ENCODE results near the gene RABGAP1L.
A peak's percentile ranks its signal among the peaks of the same experiment; 100 is the strongest.
"Not testable (repeated sequence)": the region's sequence is repeated elsewhere in the genome, so short reads cannot be mapped to it uniquely, and the experiment has no call there.

The RABGAP1L gene

DNA sequence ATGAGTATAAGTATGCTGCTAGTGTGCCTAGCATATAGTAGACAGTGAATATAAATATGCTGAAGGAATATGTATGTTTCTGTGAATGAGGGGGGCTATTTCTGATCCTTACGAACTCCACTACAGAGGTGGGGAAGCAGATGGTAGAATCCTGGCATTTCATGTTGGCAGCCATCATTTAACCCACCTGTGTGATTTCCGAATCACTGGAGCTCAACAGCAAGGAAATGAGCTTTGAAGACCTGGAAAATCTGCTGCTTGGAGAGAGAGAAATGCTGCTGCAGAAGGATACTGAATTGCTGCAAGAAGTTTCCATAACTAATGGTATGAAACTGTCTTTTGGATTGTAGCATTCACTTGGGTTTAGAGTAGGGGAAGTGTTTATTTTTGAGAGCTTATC lies 83.5 kb downstream of the RABGAP1L start:
- DNase-seq (ENCODE audit: low spot score in 2 of 2) (no peak), ATAC-seq (replicated peaks; ENCODE audit: extremely low read depth, poor library complexity, severe bottlenecking) (no peak)
- Mint-ChIP-seq H3K27me3 (no peaks in the 10 kb centered on the region), H3K9me3 (no peaks in the 10 kb centered on the region), H3K4me1 (peaks cover 13% of the 10 kb centered on the region), H3K27ac (ENCODE audit: low read depth) (no peak overlapping the region), H3K4me3 (no peak overlapping the region), H3K36me3 (ENCODE audit: insufficient read depth) (peaks cover 32% of the 10 kb centered on the region)

DNA sequence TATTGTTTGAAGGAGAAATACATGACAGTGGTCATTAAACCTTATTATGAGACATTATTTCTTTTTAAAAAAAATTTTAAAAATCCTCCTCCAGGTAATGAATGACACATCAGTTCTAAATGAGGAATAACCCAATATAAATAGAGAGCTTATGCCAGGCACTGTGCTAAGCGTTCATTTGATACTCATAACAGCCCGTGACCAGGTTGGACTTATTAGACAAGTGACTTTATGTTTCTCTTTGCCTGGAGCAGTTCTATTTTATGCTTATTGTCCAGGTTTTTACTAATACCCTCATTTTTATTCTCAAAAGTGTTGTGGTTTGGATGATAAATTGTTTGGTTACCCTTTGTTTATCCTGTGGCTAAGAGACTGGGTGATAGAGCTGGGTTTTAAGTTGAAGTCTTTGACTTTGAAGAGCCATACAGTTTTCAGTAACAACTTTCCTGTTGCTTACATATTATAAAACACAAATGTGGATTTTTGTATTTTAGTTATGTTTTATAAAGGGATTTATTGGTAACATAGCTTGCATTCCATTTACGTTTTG lies 84.2 kb downstream of the RABGAP1L start:
- ATAC-seq (replicated peaks; ENCODE audit: extremely low read depth, poor library complexity, severe bottlenecking) (no peak), DNase-seq (ENCODE audit: low spot score in 2 of 2) (no peak)
- Mint-ChIP-seq H3K27ac (ENCODE audit: low read depth) (no peak overlapping the region), H3K4me3 (no peak overlapping the region), H3K9me3 (no peaks in the 10 kb centered on the region), H3K4me1 (peaks cover 13% of the 10 kb centered on the region), H3K27me3 (no peaks in the 10 kb centered on the region), H3K36me3 (ENCODE audit: insufficient read depth) (peaks cover 32% of the 10 kb centered on the region)

DNA sequence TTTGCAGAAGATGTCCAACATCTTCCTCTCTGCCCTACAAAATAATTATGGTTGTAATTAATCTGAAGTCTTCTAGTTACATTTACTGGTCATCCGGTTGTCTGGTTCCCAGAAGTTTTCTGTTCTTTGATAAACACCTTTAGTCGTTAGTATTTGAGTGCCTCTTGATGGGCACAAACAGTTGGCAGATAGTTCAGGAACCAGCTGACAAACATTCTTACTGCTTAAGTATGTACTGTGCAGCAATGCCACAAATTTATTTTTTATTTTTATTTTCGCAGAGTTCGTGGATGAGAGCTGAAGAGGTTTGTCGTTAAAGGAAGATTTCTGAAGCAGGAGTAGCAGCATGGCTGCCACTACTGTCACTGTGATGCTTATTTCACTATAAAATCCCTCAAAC lies 84.7 kb downstream of the RABGAP1L start:
- ATAC-seq (replicated peaks; ENCODE audit: extremely low read depth, poor library complexity, severe bottlenecking) (no peak), DNase-seq (ENCODE audit: low spot score in 2 of 2) (no peak)
- Mint-ChIP-seq H3K27ac (ENCODE audit: low read depth) (no peak overlapping the region), H3K36me3 (ENCODE audit: insufficient read depth) (peaks cover 32% of the 10 kb centered on the region), H3K4me1 (peaks cover 11% of the 10 kb centered on the region), H3K9me3 (no peaks in the 10 kb centered on the region), H3K27me3 (no peaks in the 10 kb centered on the region), H3K4me3 (no peak overlapping the region)

DNA sequence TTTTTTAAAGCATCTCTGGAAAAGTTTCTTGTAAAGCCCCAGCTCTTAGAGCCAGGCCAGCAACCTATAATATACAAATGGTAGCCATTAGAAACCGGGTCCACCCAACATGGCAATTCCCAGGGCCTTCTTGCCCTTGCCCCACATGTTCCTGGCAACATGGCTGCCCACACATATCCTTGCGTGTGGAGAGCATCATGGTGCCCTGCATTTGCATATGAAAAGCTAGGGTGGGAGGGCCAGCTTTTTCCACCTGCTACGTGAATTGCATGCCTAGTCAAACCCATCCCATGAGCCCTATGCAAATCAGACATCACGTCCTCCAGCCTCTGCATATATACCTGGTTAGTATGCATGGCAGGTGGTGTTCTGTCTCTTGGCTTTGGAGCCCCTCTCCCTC lies 88.2 kb downstream of the RABGAP1L start:
- H3K9me3 Mint-ChIP-seq = no peaks in the 10 kb centered on the region
- no peak overlapping the region for H3K27ac Mint-ChIP-seq (ENCODE audit: low read depth)
- DNase-seq (ENCODE audit: low spot score in 2 of 2) = no peak
- peaks cover 6% of the 10 kb centered on the region for H3K4me1 Mint-ChIP-seq
- no peaks in the 10 kb centered on the region for H3K27me3 Mint-ChIP-seq
- H3K36me3 Mint-ChIP-seq (ENCODE audit: insufficient read depth) = peaks cover 29% of the 10 kb centered on the region
- ATAC-seq (replicated peaks; ENCODE audit: extremely low read depth, poor library complexity, severe bottlenecking) = no peak
- H3K4me3 Mint-ChIP-seq = no peak overlapping the region

DNA sequence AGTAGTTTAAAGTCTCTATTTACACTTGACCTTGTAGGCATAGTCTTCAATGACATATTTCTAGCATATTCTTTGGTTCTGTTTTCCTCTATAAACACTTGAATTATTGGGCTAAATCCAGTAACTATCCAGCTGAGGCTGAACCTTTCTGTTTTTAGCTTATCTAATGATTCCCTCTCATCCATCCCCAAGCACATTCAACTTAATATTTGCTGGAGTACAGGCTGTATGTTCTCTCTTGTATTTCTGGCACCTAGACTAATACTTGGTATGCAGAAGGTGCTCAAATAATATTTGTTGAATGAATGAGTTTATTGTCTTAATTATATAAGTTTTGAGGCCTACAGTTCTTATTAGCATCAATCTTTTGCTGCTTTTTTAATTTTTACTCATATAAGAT lies 88.7 kb downstream of the RABGAP1L start:
- Mint-ChIP-seq H3K4me3 (no peak overlapping the region), H3K9me3 (no peaks in the 10 kb centered on the region), H3K4me1 (peaks cover 2% of the 10 kb centered on the region), H3K27ac (ENCODE audit: low read depth) (peak overlapping the region; percentile 12), H3K27me3 (no peaks in the 10 kb centered on the region), H3K36me3 (ENCODE audit: insufficient read depth) (peaks cover 27% of the 10 kb centered on the region)
- DNase-seq (ENCODE audit: low spot score in 2 of 2) (no peak), ATAC-seq (replicated peaks; ENCODE audit: extremely low read depth, poor library complexity, severe bottlenecking) (no peak)

DNA sequence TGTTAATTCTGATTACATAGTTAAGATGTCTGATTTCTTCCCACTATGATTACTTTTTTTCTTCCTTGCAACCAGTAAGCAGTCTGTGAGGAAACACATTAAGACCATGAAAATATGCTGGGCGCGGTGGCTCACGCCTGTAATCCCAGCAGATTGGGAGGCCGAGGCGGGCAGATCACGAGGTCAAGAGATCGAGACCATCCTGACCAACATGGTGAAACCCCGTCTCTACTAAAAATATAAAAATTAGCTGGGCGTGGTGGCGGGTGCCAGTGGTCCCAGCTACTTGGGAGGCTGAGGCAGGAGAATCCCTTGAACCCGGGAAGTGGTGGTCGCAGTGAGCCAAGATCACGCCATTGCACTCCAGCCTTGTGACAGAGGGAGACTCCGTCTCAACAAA lies 97.1 kb downstream of the RABGAP1L start:
- H3K27ac Mint-ChIP-seq (ENCODE audit: low read depth); H3K9me3 Mint-ChIP-seq; H3K27me3 Mint-ChIP-seq; H3K4me3 Mint-ChIP-seq; H3K4me1 Mint-ChIP-seq; DNase-seq (ENCODE audit: low spot score in 2 of 2); ATAC-seq (replicated peaks; ENCODE audit: extremely low read depth, poor library complexity, severe bottlenecking): not testable (repeated sequence)
- peaks cover 13% of the 10 kb centered on the region for H3K36me3 Mint-ChIP-seq (ENCODE audit: insufficient read depth)

DNA sequence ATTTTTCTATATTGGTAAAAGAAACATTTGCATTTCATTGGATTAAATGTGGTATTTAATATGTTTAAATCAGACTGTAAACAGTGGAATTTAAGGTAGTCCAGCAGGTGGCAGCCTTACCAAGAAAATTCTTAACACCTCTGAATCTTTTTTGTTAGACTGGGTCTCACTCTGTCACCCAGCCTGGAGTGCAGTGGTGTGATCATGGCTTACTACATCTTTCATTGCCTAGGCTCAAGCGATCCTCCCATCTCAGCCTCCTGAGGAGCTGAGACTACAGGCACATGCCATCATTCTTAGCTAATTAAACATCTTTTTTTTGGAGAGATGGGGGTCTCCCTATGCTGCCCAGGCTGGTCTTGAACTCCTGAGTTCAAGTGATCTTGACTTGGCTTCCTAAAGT lies 98.8 kb downstream of the RABGAP1L start:
- H3K4me1 Mint-ChIP-seq = no peaks in the 10 kb centered on the region
- DNase-seq (ENCODE audit: low spot score in 2 of 2) (peak in 1 of 2 donors; percentile 18), ATAC-seq (replicated peaks; ENCODE audit: extremely low read depth, poor library complexity, severe bottlenecking) (no peak)
- H3K27me3 Mint-ChIP-seq = no peaks in the 10 kb centered on the region
- no peak overlapping the region for H3K27ac Mint-ChIP-seq (ENCODE audit: low read depth)
- H3K36me3 Mint-ChIP-seq (ENCODE audit: insufficient read depth) = peaks cover 11% of the 10 kb centered on the region
- no peak overlapping the region for H3K4me3 Mint-ChIP-seq
- H3K9me3 Mint-ChIP-seq = no peaks in the 10 kb centered on the region

DNA sequence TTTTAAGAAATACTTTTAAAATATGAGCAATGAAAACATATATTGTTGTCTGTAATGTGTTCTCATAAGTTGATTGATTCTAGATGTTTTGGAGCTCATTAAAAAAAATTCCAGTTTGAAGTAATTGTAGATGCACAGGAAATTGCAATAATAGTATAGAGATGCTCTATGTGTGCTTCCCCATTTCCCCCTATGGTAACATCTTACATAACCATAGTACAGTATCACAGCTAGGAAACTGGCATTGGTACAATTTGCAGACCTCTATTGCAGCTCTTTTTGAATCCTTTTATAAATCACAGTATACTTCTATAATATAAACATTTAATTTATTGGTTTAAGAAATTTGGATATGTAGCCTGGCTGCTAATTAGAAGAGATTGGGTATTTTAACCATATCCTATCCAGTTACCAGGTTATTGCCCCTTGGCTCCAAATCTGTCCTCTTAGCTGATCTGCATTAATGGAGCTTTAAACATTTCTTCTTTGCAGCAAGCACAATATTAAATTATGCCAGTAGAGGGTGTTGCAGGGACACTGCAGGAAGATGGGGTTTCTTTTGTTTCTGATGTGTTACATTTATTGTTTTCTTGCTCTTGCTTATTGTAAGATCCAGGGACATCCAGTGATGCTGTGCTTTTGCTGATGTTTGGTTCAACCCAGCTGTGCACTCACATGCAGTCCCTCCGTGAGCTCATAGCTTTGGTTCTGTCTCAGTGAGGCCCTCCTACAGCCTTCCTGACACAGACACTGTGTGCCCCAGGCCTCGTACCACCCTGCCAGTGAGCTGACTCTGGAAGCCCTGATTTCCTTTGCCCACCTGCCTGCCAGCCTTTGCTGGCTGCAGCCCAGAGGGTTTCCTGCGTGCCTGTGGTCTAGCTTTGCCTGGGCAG lies 103.3 kb downstream of the RABGAP1L start:
- no peaks in the 10 kb centered on the region for H3K4me1 Mint-ChIP-seq

DNA sequence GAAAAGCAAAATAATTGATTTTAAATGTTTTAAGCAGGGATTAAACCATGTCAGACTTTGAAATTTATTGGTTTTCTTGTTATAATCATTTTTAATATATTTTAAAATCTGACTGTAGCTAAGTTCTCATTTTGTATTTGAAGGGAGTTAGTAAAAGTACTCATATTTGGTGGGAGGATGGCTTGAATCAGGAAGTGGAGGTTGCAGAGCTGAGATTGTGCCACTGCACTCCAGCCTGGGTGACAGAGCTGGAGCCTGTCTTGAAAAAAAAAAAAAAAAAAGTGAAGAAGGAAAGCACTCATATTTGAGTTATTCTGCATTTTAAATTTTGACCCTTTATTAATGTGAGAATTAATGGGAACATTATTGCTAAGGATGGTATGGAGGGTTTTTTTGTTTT lies 106.0 kb downstream of the RABGAP1L start:
- DNase-seq (ENCODE audit: low spot score in 2 of 2) (no peak), ATAC-seq (replicated peaks; ENCODE audit: extremely low read depth, poor library complexity, severe bottlenecking) (no peak)
- H3K4me3 Mint-ChIP-seq = no peak overlapping the region
- H3K36me3 Mint-ChIP-seq (ENCODE audit: insufficient read depth) = peaks cover 2% of the 10 kb centered on the region
- H3K9me3 Mint-ChIP-seq = no peaks in the 10 kb centered on the region
- no peak overlapping the region for H3K27ac Mint-ChIP-seq (ENCODE audit: low read depth)
- no peaks in the 10 kb centered on the region for H3K27me3 Mint-ChIP-seq
- H3K4me1 Mint-ChIP-seq = no peaks in the 10 kb centered on the region

More for the DNA sequence above, 103.3 kb downstream of the RABGAP1L start:
- no peak for ATAC-seq (replicated peaks; ENCODE audit: extremely low read depth, poor library complexity, severe bottlenecking)
- no peak overlapping the region for H3K27ac Mint-ChIP-seq (ENCODE audit: low read depth)
- peaks cover 4% of the 10 kb centered on the region for H3K36me3 Mint-ChIP-seq (ENCODE audit: insufficient read depth)
- H3K4me3 Mint-ChIP-seq = no peak overlapping the region
- no peak for DNase-seq (ENCODE audit: low spot score in 2 of 2)
- no peaks in the 10 kb centered on the region for H3K9me3 Mint-ChIP-seq
- no peaks in the 10 kb centered on the region for H3K27me3 Mint-ChIP-seq

DNA sequence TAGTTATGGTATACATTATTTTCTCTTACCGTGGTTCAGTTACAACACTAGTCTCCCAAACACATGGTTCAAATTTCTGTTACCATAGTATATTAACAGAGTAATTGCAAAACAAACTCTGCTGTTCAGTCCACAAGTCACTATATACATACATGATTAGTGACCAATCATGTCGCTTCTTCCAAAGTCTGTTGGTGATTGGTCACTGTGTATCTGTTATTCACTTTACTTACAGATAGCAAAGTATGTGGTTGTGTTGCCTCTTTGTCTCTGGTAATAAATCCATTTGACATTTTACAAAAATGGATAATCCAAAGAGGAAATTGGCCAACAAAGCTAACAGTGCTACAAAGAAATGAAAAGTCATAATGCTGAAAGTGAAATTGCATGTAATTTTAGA lies 107.2 kb downstream of the RABGAP1L start:
- Mint-ChIP-seq H3K27ac (ENCODE audit: low read depth) (no peak overlapping the region), H3K27me3 (no peaks in the 10 kb centered on the region), H3K4me3 (no peak overlapping the region), H3K9me3 (no peaks in the 10 kb centered on the region), H3K4me1 (no peaks in the 10 kb centered on the region), H3K36me3 (ENCODE audit: insufficient read depth) (peaks cover 2% of the 10 kb centered on the region)
- no peak for ATAC-seq (replicated peaks; ENCODE audit: extremely low read depth, poor library complexity, severe bottlenecking)
- no peak for DNase-seq (ENCODE audit: low spot score in 2 of 2)

DNA sequence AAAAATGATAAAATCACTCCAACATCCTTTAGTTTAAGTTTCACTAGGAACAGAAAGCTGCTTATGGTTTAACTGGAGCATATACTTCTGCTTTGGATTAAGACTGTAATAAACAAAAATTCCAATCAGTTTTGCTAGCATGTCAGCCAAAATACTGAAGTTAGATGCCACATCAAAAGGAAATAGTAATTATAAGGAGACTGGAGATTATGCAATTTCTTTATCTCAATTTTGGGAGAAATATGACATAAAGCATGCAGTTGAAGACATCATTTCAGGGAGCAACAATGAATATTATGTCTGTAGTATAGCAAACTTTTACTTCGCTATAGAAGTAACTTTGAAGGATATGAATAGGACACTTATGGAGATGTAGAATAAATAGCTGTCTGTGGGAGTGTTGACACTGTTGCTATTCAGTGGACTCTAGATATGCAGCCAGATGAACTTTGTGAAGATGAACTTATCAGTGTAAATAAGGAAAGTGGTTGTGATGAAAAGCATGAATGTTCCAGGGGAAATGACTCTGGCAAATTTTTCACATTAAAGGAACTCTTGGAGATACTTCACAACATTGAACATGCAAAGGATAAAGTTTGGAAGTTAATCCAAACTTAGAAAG lies 107.8 kb downstream of the RABGAP1L start:
- H3K36me3 Mint-ChIP-seq (ENCODE audit: insufficient read depth) = peaks cover 2% of the 10 kb centered on the region

DNA sequence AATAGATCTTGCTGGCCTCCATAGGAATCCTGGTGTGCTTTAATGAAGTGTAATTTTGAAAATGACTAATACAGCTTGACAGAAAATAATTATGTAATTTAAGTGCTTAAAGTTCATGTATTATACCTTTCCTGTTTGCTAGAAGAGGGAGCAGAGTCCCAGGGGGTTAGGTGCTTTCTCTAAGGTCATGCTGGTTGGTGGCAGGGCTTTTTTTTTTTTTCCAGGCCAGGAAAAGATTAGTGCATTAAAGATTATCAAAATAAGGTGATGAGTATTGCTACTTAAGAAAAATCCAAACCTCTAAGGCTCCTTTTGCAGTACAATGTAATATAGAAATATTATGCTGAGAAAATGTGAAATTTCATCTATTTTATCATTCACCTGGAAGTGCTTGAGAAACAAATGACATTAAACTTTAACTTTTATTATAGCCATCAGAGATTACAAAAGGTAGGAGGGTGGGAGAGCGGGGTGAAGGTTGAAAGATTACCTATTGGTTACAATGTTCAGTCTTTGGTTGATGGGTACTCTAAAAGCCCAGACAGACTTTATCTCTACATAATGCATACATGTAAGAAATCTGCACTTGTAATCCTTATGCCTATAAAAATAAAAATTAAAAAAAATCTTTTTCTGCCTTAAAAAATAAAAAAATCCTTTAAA lies 110.8 kb downstream of the RABGAP1L start:
- H3K4me1 Mint-ChIP-seq = no peaks in the 10 kb centered on the region
- H3K27ac Mint-ChIP-seq (ENCODE audit: low read depth) = no peak overlapping the region
- H3K9me3 Mint-ChIP-seq = no peaks in the 10 kb centered on the region
- DNase-seq (ENCODE audit: low spot score in 2 of 2) = no peak
- H3K27me3 Mint-ChIP-seq = no peaks in the 10 kb centered on the region
- peaks cover 2% of the 10 kb centered on the region for H3K36me3 Mint-ChIP-seq (ENCODE audit: insufficient read depth)
- no peak for ATAC-seq (replicated peaks; ENCODE audit: extremely low read depth, poor library complexity, severe bottlenecking)
- H3K4me3 Mint-ChIP-seq = no peak overlapping the region

More for the DNA sequence above, 107.8 kb downstream of the RABGAP1L start:
- no peaks in the 10 kb centered on the region for H3K27me3 Mint-ChIP-seq
- H3K9me3 Mint-ChIP-seq = no peaks in the 10 kb centered on the region
- no peak overlapping the region for H3K4me3 Mint-ChIP-seq
- no peak overlapping the region for H3K27ac Mint-ChIP-seq (ENCODE audit: low read depth)
- no peak for ATAC-seq (replicated peaks; ENCODE audit: extremely low read depth, poor library complexity, severe bottlenecking)
- H3K4me1 Mint-ChIP-seq = no peaks in the 10 kb centered on the region
- DNase-seq (ENCODE audit: low spot score in 2 of 2) = no peak

Data from central memory CD8-positive, alpha-beta T cell (primary cell).